DOHH2 (cell line): ENCODE data around the gene MPRIP.
A peak's percentile ranks its signal among the peaks of the same experiment; 100 is the strongest.

ENCODE experiments used
- H3F3A ChIP-seq: fragments of 200-600 bp; sonication (generic), shearing (Covaris generic); 2 replicates; pipeline ENCODE4 v1.6.0; 2016; ENCODE audit warnings: antibody characterized with exemption, mild to moderate bottlenecking; ENCODE audit not compliant: control insufficient read depth, insufficient read depth
- H3K27ac ChIP-seq: fragments of 200-600 bp; sonication (generic); 2 replicates; pipeline ENCODE4 v1.5.1; 2014; ENCODE audit warnings: low read depth, mild to moderate bottlenecking, low read length, moderate library complexity
- H3K27me3 ChIP-seq: fragments of 200-600 bp; sonication (generic); 2 replicates; pipeline ENCODE4 v1.6.1; 2014; ENCODE audit warnings: mild to moderate bottlenecking, low read length, mixed read lengths; ENCODE audit not compliant: control insufficient read depth
- H3K36me3 ChIP-seq: fragments of 200-600 bp; sonication (generic); 2 replicates; pipeline ENCODE4 v1.6.1; 2014; ENCODE audit warnings: mild to moderate bottlenecking, low read length, moderate library complexity, mixed read lengths; ENCODE audit not compliant: control insufficient read depth
- H3K4me1 ChIP-seq: fragments of 200-600 bp; sonication (generic); 2 replicates; pipeline ENCODE4 v1.6.1; 2014; ENCODE audit warnings: mild to moderate bottlenecking, low read length, mixed read lengths; ENCODE audit not compliant: control insufficient read depth
- H3K4me2 ChIP-seq: fragments of 200-600 bp; sonication (generic); 2 replicates; pipeline ENCODE4 v1.6.0; 2014; ENCODE audit warnings: mild to moderate bottlenecking, low read length, moderate library complexity
- H3K4me3 ChIP-seq: fragments of 200-600 bp; sonication (generic); 2 replicates; pipeline ENCODE4 v1.5.1; 2014; ENCODE audit warnings: mild to moderate bottlenecking, low read length, mixed read lengths
- H3K79me2 ChIP-seq: fragments of 200-600 bp; sonication (generic); 2 replicates; pipeline ENCODE4 v1.6.1; 2014; ENCODE audit warnings: mild to moderate bottlenecking, low read length, mixed read lengths; ENCODE audit not compliant: control insufficient read depth
- H3K9me2 ChIP-seq: fragments of 200-600 bp; sonication (generic); replicated peaks from 2 replicates; pipeline ENCODE4 v1.6.1; 2014; ENCODE audit warnings: mild to moderate bottlenecking, low read length, mixed read lengths; ENCODE audit not compliant: control insufficient read depth
- H3K9me3 ChIP-seq: fragments of 200-600 bp; sonication (generic); 2 replicates; pipeline ENCODE4 v1.6.1; 2014; ENCODE audit warnings: antibody characterized with exemption, low read length, mixed read lengths; ENCODE audit not compliant: control insufficient read depth, insufficient read depth
- H4K20me1 ChIP-seq: fragments of 200-600 bp; sonication (generic); 2 replicates; pipeline ENCODE4 v1.6.0; 2014; ENCODE audit warnings: low read depth, mild to moderate bottlenecking, antibody characterized with exemption, low read length, moderate library complexity; ENCODE audit not compliant: control insufficient read depth, insufficient read depth
- EZH2phosphoT487 ChIP-seq: fragments of 200-600 bp; sonication (generic); IDR thresholded peaks from 2 replicates; pipeline ENCODE4 v1.6.1; 2017; ENCODE audit warnings: borderline replicate concordance, mild to moderate bottlenecking, antibody characterized with exemption, low read length, moderate library complexity, mixed read lengths
- TF ChIP-seq, protein P1 (sequence below): fragments of 200-600 bp; sonication (generic); IDR thresholded peaks from one replicate; pipeline ENCODE4 v1.5.1; 2014; ENCODE audit warnings: antibody characterized with exemption, mild to moderate bottlenecking, low read depth, low read length; ENCODE audit not compliant: poor library complexity, severe bottlenecking

The MPRIP gene

DNA sequence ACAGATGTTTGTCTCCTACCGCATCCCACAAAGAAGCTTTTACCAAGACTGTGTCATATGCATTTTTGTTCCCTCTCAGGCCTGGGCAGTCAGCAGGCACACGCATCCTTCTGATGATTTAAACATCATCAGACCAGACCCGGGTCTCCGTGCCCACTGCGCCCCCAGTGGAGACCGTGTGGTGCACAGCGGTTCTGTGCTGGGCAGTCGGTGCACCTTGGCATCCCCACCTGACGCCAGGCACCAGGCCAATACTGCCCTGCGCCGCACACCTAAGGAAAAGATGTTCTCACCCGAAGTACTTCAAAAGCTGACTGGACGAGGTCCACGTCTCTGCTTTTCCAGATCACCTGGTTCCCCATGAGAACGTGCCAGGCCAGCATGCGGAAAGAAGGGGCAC lies 174.5 kb downstream of the MPRIP start:
- no peaks in the 10 kb centered on the region for H3F3A ChIP-seq
- no peak overlapping the region for H3K4me2 ChIP-seq
- no peaks in the 10 kb centered on the region for H3K27me3 ChIP-seq
- H3K9me3 ChIP-seq, result no peaks in the 10 kb centered on the region
- H3K36me3 ChIP-seq, result peaks cover 9% of the 10 kb centered on the region; the same call in 1 of the 2 replicates
- no peaks in the 10 kb centered on the region for H4K20me1 ChIP-seq
- no peak overlapping the region for H3K27ac ChIP-seq
- H3K9me2 ChIP-seq, result no peaks in the 10 kb centered on the region
- TF ChIP-seq, protein P1, sequence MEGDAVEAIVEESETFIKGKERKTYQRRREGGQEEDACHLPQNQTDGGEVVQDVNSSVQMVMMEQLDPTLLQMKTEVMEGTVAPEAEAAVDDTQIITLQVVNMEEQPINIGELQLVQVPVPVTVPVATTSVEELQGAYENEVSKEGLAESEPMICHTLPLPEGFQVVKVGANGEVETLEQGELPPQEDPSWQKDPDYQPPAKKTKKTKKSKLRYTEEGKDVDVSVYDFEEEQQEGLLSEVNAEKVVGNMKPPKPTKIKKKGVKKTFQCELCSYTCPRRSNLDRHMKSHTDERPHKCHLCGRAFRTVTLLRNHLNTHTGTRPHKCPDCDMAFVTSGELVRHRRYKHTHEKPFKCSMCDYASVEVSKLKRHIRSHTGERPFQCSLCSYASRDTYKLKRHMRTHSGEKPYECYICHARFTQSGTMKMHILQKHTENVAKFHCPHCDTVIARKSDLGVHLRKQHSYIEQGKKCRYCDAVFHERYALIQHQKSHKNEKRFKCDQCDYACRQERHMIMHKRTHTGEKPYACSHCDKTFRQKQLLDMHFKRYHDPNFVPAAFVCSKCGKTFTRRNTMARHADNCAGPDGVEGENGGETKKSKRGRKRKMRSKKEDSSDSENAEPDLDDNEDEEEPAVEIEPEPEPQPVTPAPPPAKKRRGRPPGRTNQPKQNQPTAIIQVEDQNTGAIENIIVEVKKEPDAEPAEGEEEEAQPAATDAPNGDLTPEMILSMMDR, result peak; percentile 9
- no peak for TF ChIP-seq EZH2phosphoT487
- H3K4me1 ChIP-seq, result no peaks in the 10 kb centered on the region
- no peaks in the 10 kb centered on the region for H3K79me2 ChIP-seq
- H3K4me3 ChIP-seq, result no peak overlapping the region

DNA sequence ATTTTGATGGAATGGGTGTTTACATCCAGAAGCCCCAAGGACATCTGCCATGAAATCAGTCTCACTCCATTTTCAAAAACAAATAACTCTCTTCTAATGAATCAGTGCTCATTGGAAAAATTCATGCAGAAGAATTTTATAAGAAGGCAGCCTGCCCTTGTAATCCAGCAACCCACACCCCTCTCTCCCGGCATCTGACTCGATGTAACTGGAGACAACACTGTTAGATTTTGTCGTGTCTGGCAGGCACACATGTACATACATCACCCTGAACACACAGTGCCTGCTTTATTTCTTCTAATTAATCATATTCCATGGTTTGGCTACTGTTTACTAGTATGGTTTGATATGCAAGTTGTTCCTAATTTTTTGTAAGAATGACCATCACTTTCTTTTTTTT lies 175.7 kb downstream of the MPRIP start:
- Histone ChIP-seq H3K4me1 (no peaks in the 10 kb centered on the region), H3K27ac (no peak overlapping the region), H3K4me2 (no peak overlapping the region), H3F3A (no peaks in the 10 kb centered on the region), H3K9me2 (no peaks in the 10 kb centered on the region), H3K4me3 (no peak overlapping the region), H3K36me3 (peaks cover 9% of the 10 kb centered on the region; the same call in 1 of the 2 replicates), H3K27me3 (no peaks in the 10 kb centered on the region), H3K79me2 (no peaks in the 10 kb centered on the region), H4K20me1 (no peaks in the 10 kb centered on the region), H3K9me3 (no peaks in the 10 kb centered on the region)
- no peak for TF ChIP-seq EZH2phosphoT487
- TF ChIP-seq, protein P1, result no peak

DNA sequence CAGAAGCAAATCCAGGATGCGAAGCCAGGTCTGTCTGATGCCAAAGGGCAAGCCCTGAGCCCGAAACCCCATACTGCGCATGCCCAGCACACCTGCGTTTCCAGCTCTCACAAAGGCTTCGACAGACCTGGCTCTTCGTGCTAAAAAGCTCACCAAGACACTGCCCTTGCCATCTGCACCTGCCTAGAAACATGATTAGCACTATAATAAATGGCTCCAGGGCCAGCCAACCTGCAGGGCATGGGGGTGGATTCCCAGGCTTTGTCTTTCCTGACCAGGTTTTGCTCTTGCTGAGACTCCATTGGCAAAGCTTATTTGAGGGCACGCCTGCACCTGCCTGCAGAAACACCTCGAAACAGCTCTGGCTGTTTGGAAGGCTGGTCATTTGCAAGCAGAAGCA lies 178.3 kb downstream of the MPRIP start:
- Histone ChIP-seq H3F3A (no peaks in the 10 kb centered on the region), H3K36me3 (peaks cover 29% of the 10 kb centered on the region), H3K4me3 (no peak overlapping the region), H3K4me1 (no peaks in the 10 kb centered on the region), H4K20me1 (no peaks in the 10 kb centered on the region), H3K9me2 (no peaks in the 10 kb centered on the region), H3K79me2 (no peaks in the 10 kb centered on the region), H3K27ac (no peak overlapping the region), H3K27me3 (no peaks in the 10 kb centered on the region), H3K4me2 (no peak overlapping the region), H3K9me3 (no peaks in the 10 kb centered on the region)
- TF ChIP-seq, protein P1, result no peak
- no peak for TF ChIP-seq EZH2phosphoT487

DNA sequence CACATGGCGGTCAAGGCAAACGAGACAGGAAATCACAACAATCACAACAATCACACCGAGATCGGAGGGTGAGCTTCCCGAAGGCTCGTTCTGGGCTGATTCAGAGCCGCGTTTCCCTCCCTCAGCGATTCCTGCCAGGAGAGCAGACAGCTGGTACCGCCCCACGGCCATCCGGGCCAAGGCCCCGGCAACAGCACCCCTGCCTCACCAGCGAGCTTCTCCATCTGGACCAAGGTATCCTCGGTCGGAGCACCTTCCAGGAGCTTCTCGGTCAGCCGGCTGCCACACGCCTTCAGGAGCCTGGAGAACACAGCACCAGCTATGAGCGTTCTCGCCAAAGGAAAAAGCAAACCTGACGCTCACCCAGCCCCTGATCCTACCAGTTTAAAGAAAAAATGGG lies 179.1 kb downstream of the MPRIP start:
- H3K36me3 ChIP-seq, result peaks cover 31% of the 10 kb centered on the region
- H3K4me1 ChIP-seq, result no peaks in the 10 kb centered on the region
- H3K27ac ChIP-seq, result no peak overlapping the region

More for the DNA sequence above, 179.1 kb downstream of the MPRIP start:
- Histone ChIP-seq H3K27me3 (no peaks in the 10 kb centered on the region), H4K20me1 (no peaks in the 10 kb centered on the region), H3K9me2 (no peaks in the 10 kb centered on the region), H3K4me2 (no peak overlapping the region), H3K4me3 (no peak overlapping the region), H3K9me3 (no peaks in the 10 kb centered on the region), H3K79me2 (no peaks in the 10 kb centered on the region), H3F3A (no peaks in the 10 kb centered on the region)
- TF ChIP-seq, protein P1, result no peak
- no peak for TF ChIP-seq EZH2phosphoT487
